ENCODE results near the gene FAM53B.

GRCh38 chr10:124762281-124762680 is 18.1 kb upstream of the FAM53B start:
- TF ChIP-seq, protein P1, sequence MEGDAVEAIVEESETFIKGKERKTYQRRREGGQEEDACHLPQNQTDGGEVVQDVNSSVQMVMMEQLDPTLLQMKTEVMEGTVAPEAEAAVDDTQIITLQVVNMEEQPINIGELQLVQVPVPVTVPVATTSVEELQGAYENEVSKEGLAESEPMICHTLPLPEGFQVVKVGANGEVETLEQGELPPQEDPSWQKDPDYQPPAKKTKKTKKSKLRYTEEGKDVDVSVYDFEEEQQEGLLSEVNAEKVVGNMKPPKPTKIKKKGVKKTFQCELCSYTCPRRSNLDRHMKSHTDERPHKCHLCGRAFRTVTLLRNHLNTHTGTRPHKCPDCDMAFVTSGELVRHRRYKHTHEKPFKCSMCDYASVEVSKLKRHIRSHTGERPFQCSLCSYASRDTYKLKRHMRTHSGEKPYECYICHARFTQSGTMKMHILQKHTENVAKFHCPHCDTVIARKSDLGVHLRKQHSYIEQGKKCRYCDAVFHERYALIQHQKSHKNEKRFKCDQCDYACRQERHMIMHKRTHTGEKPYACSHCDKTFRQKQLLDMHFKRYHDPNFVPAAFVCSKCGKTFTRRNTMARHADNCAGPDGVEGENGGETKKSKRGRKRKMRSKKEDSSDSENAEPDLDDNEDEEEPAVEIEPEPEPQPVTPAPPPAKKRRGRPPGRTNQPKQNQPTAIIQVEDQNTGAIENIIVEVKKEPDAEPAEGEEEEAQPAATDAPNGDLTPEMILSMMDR (IDR thresholded peaks at IDR 0.05) = no peak
- TF ChIP-seq POLR2A (IDR thresholded peaks at IDR 0.05) (no peak), POLR2AphosphoS5 (IDR thresholded peaks at IDR 0.05) (no peak)

Measured in breast epithelium (tissue), 3 donors.